Measurements from ENCODE around the gene NPY.

DNA sequence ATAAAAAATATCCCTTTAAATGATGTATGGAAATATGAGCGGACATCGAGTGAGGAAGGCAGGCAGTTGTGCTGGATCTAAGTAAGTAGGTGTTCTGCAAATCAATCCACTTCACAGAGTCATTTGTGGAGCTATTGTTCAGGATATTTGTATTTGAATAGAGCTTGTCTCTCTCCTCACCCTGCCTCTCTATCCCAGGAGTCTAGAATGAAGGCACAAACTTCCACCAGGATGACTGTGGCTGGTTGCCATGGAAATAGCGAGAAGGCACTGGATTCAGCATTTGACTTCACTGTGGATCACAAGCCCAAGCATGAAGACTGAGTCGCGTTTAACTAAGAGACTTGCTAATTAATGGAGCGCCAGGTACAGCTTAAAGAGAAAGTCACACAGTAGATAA lies 53.2 kb downstream of the NPY start:
- TF ChIP-seq, protein P1, sequence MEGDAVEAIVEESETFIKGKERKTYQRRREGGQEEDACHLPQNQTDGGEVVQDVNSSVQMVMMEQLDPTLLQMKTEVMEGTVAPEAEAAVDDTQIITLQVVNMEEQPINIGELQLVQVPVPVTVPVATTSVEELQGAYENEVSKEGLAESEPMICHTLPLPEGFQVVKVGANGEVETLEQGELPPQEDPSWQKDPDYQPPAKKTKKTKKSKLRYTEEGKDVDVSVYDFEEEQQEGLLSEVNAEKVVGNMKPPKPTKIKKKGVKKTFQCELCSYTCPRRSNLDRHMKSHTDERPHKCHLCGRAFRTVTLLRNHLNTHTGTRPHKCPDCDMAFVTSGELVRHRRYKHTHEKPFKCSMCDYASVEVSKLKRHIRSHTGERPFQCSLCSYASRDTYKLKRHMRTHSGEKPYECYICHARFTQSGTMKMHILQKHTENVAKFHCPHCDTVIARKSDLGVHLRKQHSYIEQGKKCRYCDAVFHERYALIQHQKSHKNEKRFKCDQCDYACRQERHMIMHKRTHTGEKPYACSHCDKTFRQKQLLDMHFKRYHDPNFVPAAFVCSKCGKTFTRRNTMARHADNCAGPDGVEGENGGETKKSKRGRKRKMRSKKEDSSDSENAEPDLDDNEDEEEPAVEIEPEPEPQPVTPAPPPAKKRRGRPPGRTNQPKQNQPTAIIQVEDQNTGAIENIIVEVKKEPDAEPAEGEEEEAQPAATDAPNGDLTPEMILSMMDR (IDR thresholded peaks at IDR 0.05), result no peak
- no peak for TF ChIP-seq POLR2A (IDR thresholded peaks at IDR 0.05)
